ENCODE results near the gene PPM1J. TPM values are rescaled to one million over a fixed set of nuclear protein-coding genes. Genes with fewer than 3 reads are reported as not detected.

PPM1J gene
- total and polyA plus RNA-seq, 2 of the 13 experiments (the other 11 are each of a cell fraction or from before 2014, with no cell fraction given) = 0.07 to 0.22 TPM

- TF ChIP-seq ZNF816 (CRISPR knock-in tag; IDR thresholded peaks at IDR 0.05; ENCODE audit: borderline replicate concordance) (no peak), MLLT10 (CRISPR knock-in tag; IDR thresholded peaks at IDR 0.05) (no peak), DMAP1 (CRISPR knock-in tag; IDR thresholded peaks at IDR 0.05) (no peak), THAP11 (CRISPR knock-in tag; IDR thresholded peaks at IDR 0.05) (peak; percentile 33; the same call in 1 of the 2 replicates), ZFP1 (CRISPR knock-in tag; IDR thresholded peaks at IDR 0.05) (no peak), MIXL1 (CRISPR knock-in tag; IDR thresholded peaks at IDR 0.05) (peak; percentile 36; the same call in 1 of the 2 replicates), SOX5 (CRISPR knock-in tag; IDR thresholded peaks at IDR 0.05; ENCODE audit: borderline replicate concordance) (0 out of 2 replicates have a peak, but pooled peaks have one; percentile 20), ZNF761 (CRISPR knock-in tag; conservative IDR thresholded peaks at IDR 0.05) (no peak), ZNF550 (CRISPR knock-in tag; IDR thresholded peaks at IDR 0.05; ENCODE audit: borderline replicate concordance) (no peak), STAG1 (CRISPR knock-in tag; IDR thresholded peaks at IDR 0.05) (peak; percentile 96), ELF3 (CRISPR knock-in tag; IDR thresholded peaks at IDR 0.05) (0 out of 2 replicates have a peak, but pooled peaks have one; percentile 14), SMAD1 (CRISPR knock-in tag; IDR thresholded peaks at IDR 0.05; ENCODE audit: borderline replicate concordance, low read depth) (0 out of 2 replicates have a peak, but pooled peaks have one; percentile 30), ZNF639 (CRISPR knock-in tag; conservative IDR thresholded peaks at IDR 0.05) (no peak), ZNF510 (CRISPR knock-in tag; IDR thresholded peaks at IDR 0.05; ENCODE audit: low read depth) (no peak), RAD21 (CRISPR knock-in tag; IDR thresholded peaks at IDR 0.05) (peak; percentile 88), SRSF9 (IDR thresholded peaks at IDR 0.05; ENCODE audit: borderline replicate concordance, insufficient read depth, low read depth, low read length, poor library complexity, severe bottlenecking) (no peak), MXD4 (CRISPR knock-in tag; IDR thresholded peaks at IDR 0.05) (no peak), KMT2A (CRISPR knock-in tag; IDR thresholded peaks at IDR 0.05) (no peak), SAP130 (CRISPR knock-in tag; IDR thresholded peaks at IDR 0.05; ENCODE audit: low read depth) (peak; percentile 49; the same call in 1 of the 2 replicates), ZNF512B (CRISPR knock-in tag; IDR thresholded peaks at IDR 0.05; ENCODE audit: borderline replicate concordance) (no peak)
- TF ChIP-seq, protein P1, sequence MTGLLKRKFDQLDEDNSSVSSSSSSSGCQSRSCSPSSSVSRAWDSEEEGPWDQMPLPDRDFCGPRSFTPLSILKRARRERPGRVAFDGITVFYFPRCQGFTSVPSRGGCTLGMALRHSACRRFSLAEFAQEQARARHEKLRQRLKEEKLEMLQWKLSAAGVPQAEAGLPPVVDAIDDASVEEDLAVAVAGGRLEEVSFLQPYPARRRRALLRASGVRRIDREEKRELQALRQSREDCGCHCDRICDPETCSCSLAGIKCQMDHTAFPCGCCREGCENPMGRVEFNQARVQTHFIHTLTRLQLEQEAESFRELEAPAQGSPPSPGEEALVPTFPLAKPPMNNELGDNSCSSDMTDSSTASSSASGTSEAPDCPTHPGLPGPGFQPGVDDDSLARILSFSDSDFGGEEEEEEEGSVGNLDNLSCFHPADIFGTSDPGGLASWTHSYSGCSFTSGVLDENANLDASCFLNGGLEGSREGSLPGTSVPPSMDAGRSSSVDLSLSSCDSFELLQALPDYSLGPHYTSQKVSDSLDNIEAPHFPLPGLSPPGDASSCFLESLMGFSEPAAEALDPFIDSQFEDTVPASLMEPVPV (CRISPR knock-in tag; IDR thresholded peaks at IDR 0.05) = no peak
- TF ChIP-seq, protein P2, sequence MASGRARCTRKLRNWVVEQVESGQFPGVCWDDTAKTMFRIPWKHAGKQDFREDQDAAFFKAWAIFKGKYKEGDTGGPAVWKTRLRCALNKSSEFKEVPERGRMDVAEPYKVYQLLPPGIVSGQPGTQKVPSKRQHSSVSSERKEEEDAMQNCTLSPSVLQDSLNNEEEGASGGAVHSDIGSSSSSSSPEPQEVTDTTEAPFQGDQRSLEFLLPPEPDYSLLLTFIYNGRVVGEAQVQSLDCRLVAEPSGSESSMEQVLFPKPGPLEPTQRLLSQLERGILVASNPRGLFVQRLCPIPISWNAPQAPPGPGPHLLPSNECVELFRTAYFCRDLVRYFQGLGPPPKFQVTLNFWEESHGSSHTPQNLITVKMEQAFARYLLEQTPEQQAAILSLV (CRISPR knock-in tag; IDR thresholded peaks at IDR 0.05; ENCODE audit: borderline replicate concordance) = peak; percentile 35; the same call in 1 of the 2 replicates
- TF ChIP-seq, protein P3, sequence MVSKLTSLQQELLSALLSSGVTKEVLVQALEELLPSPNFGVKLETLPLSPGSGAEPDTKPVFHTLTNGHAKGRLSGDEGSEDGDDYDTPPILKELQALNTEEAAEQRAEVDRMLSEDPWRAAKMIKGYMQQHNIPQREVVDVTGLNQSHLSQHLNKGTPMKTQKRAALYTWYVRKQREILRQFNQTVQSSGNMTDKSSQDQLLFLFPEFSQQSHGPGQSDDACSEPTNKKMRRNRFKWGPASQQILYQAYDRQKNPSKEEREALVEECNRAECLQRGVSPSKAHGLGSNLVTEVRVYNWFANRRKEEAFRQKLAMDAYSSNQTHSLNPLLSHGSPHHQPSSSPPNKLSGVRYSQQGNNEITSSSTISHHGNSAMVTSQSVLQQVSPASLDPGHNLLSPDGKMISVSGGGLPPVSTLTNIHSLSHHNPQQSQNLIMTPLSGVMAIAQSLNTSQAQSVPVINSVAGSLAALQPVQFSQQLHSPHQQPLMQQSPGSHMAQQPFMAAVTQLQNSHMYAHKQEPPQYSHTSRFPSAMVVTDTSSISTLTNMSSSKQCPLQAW (CRISPR knock-in tag; IDR thresholded peaks at IDR 0.05) = 0 out of 2 replicates have a peak, but pooled peaks have one; percentile 44
These were observed 1.1 kb upstream of the PPM1J start (continued) for GRCh38 chr1:112716133-112716720.

Data from HepG2 (cell line).